ENCODE results near the gene BUD23.
"Not testable (repeated sequence)": the region's sequence is repeated elsewhere in the genome, so short reads cannot be mapped to it uniquely, and the experiment has no call there.

Gene BUD23

GRCh38 chr7:73652541-73652949 is 30.9 kb upstream of the BUD23 start:
- TF ChIP-seq CTCF (IDR thresholded peaks at IDR 0.05): no peak
- Histone ChIP-seq H3K27ac (no peak overlapping the region), H3K4me3 (no peak overlapping the region)
- DNase-seq (ENCODE audit: low spot score): no peak

GRCh38 chr7:73655309-73655708 is 28.1 kb upstream of the BUD23 start:
- not testable (repeated sequence) for DNase-seq (ENCODE audit: low spot score)

GRCh38 chr7:73659983-73660382 is 23.4 kb upstream of the BUD23 start:
- DNase-seq (ENCODE audit: low spot score): no peak
- H3K27ac ChIP-seq: no peak overlapping the region
- H3K4me3 ChIP-seq: no peak overlapping the region
- TF ChIP-seq CTCF (IDR thresholded peaks at IDR 0.05): no peak

More at GRCh38 chr7:73655309-73655708, 28.1 kb upstream of the BUD23 start:
- H3K4me3 ChIP-seq, H3K27ac ChIP-seq: not testable (repeated sequence)

GRCh38 chr7:73660594-73660993 is 22.8 kb upstream of the BUD23 start:
- H3K4me3 ChIP-seq; H3K27ac ChIP-seq; DNase-seq (ENCODE audit: low spot score): not testable (repeated sequence)

- Histone ChIP-seq H3K4me3 (no peak overlapping the region), H3K27ac (no peak overlapping the region)
- no peak for DNase-seq (ENCODE audit: low spot score)
- TF ChIP-seq CTCF (IDR thresholded peaks at IDR 0.05): no peak
Observed at GRCh38 chr7:73663033-73663432, 20.4 kb upstream of the BUD23 start.

GRCh38 chr7:73667344-73668102 is 15.9 kb upstream of the BUD23 start, which contains the start of gene VPS37D:
Gene VPS37D, plus strand, starts transcription at chr7:73667831. Its CDS starts 128 bp downstream, at chr7:73667959.
- H3K27ac ChIP-seq: no peak within 1 kb of the TSS
- peak; percentile 87 for DNase-seq (ENCODE audit: low spot score)
- H3K4me3 ChIP-seq: peak within 1 kb of the TSS; percentile 86
- peak; percentile 80 for TF ChIP-seq CTCF (IDR thresholded peaks at IDR 0.05)

GRCh38 chr7:73668103-73668885 is 15.1 kb upstream of the BUD23 start:
- DNase-seq (ENCODE audit: low spot score): no peak
- H3K27ac ChIP-seq: no peak overlapping the region

More at GRCh38 chr7:73668103-73668885, 15.1 kb upstream of the BUD23 start:
- peak overlapping the region; percentile 86 for H3K4me3 ChIP-seq
- TF ChIP-seq CTCF (IDR thresholded peaks at IDR 0.05): no peak

All from coronary artery (tissue), 2 donors.